HepG2 (cell line): ENCODE data around the gene CHRM5. TPM values are rescaled to one million over a fixed set of nuclear protein-coding genes. Genes with fewer than 3 reads are reported as not detected.
A peak's percentile ranks its signal among the peaks of the same experiment; 100 is the strongest.

Experiments used
- ATAC-seq: fragments of 200-7000 bp; cut with Tn5 transposase; 3 replicates; pipeline ENCODE4 v1.9.1; 2020; ENCODE audit warnings: mild to moderate bottlenecking, moderate library complexity
- BruUV-seq: library from RNA; stranded (reverse); fragments of 400-500 nt; replicated peaks from 2 replicates; lab custom pipeline; 2021; lab: Mats Ljungman, UMichigan
- CTCF ChIA-PET: fragments of 300-600 bp; formaldehyde crosslinking; extraction: SDS; loops from one replicate; lab custom pipeline; 2021; ENCODE audit warnings: low total read pairs, inconsistent platforms, low intra/inter-chr PET ratio; lab: Yijun Ruan, JAX
- POLR2A ChIA-PET: fragments of 350-600 bp; sonication (Branson Sonifier 250); formaldehyde crosslinking; loops from one replicate; lab custom pipeline; 2020; ENCODE audit warnings: antibody characterized with exemption, inconsistent platforms; lab: Yijun Ruan, JAX
- DNase-seq: peaks from one replicate; pipeline ENCODE4 v3.0.0-alpha.2; 2015; ENCODE audit warnings: low spot score
- FAIRE-seq: peaks from 3 replicates; lab custom pipeline; 2011; peaks lifted over from hg19 to GRCh38; lab: Jason Lieb, UNC
- H2AFZ ChIP-seq: one replicate; pipeline ENCODE4 v1.6.1; 2011; ENCODE audit warnings: low read length, inconsistent platforms
- H3K27ac ChIP-seq: fragments of 300-600 bp; 3 replicates; pipeline ENCODE4 v1.8.0; 2011; ENCODE audit warnings: mixed run types, mild to moderate bottlenecking, mixed read lengths, low read length, inconsistent platforms; ENCODE audit not compliant: insufficient read depth; ENCODE audit errors: extremely low read length
- H3K27me3 ChIP-seq, 2 experiments: fragments of 200-600 bp in 1 of 2; 2 replicates in 1 of 2; 3 replicates in 1 of 2; pipeline versions ENCODE4 v1.6.0 to v1.8.0; 2011; ENCODE audit warnings: low read length in 2 of 2, mild to moderate bottlenecking in 2 of 2, moderate library complexity in 2 of 2, inconsistent platforms in 1 of 2; ENCODE audit not compliant: insufficient read depth in 2 of 2, control insufficient read depth in 1 of 2
- H3K36me3 ChIP-seq, 2 experiments: fragments of 200-600 bp in 1 of 2; replicated peaks in 1 of 2; 2 replicates in 1 of 2; 3 replicates in 1 of 2; pipeline versions ENCODE4 v1.5.1 to v1.8.0; 2011; ENCODE audit warnings: low read length in 2 of 2, inconsistent platforms in 1 of 2; ENCODE audit not compliant: insufficient read depth in 2 of 2, control insufficient read depth in 1 of 2
- H3K4me1 ChIP-seq: 2 replicates; pipeline ENCODE4 v1.5.1; 2012; ENCODE audit warnings: low read length, inconsistent platforms; ENCODE audit not compliant: insufficient read depth
- H3K4me2 ChIP-seq: 2 replicates; pipeline ENCODE4 v1.6.0; 2011; ENCODE audit warnings: low read depth, low read length, inconsistent platforms
- H3K4me3 ChIP-seq, 3 experiments: fragments of 200-600 bp in 1 of 3; sonication (generic), shearing (Covaris generic) in 1 of 3; replicated peaks in 1 of 3; 2 replicates each; pipeline ENCODE4 v1.5.1; 2011 to 2016; ENCODE audit warnings: low read length in 3 of 3, inconsistent platforms in 2 of 3, low read depth in 2 of 3, mild to moderate bottlenecking in 2 of 3, control low read depth in 1 of 3, mixed read lengths in 1 of 3; ENCODE audit not compliant: insufficient read depth in 1 of 3
- H3K79me2 ChIP-seq: one replicate; pipeline ENCODE4 v1.6.1; 2011; ENCODE audit warnings: low read length, inconsistent platforms; ENCODE audit not compliant: insufficient read depth
- H3K9ac ChIP-seq: 2 replicates; pipeline ENCODE4 v1.6.0; 2011; ENCODE audit warnings: mild to moderate bottlenecking, low read depth, low read length, inconsistent platforms; ENCODE audit not compliant: insufficient read depth
- H3K9me3 ChIP-seq: 2 replicates; pipeline ENCODE4 v1.5.1; 2012; ENCODE audit warnings: mild to moderate bottlenecking, low read length
- H4K20me1 ChIP-seq: 2 replicates; pipeline ENCODE4 v1.6.0; 2011; ENCODE audit warnings: inconsistent platforms, mild to moderate bottlenecking, low read length, moderate library complexity; ENCODE audit not compliant: insufficient read depth
- ARID5B ChIP-seq: IDR thresholded peaks from 2 replicates; pipeline ENCODE4 v1.4.0; 2020; ENCODE audit warnings: mild to moderate bottlenecking, missing genetic modification reagents
- BHLHE40 ChIP-seq: IDR thresholded peaks from 2 replicates; pipeline ENCODE4 v1.6.1; 2011; ENCODE audit warnings: low read length, improper control_type of control experiment
- CHD4 ChIP-seq: fragments of 200-600 bp; sonication (generic); IDR thresholded peaks from 2 replicates; pipeline ENCODE4 v1.7.0; 2017; ENCODE audit warnings: mild to moderate bottlenecking, low read length, borderline replicate concordance
- CREB3 ChIP-seq: sonication (generic); formaldehyde crosslinking; IDR thresholded peaks from 2 replicates; pipeline ENCODE4 v1.5.0; 2020; ENCODE audit warnings: missing genetic modification reagents
- ERF ChIP-seq: IDR thresholded peaks from 2 replicates; pipeline ENCODE4 v1.6.1; 2018; ENCODE audit warnings: missing biosample characterization, missing genetic modification reagents
- IKZF1 ChIP-seq: fragments of 450-650 bp; IDR thresholded peaks from 2 replicates; pipeline ENCODE4 v1.7.1; 2016
- IKZF5 ChIP-seq: IDR thresholded peaks from 2 replicates; pipeline ENCODE4 v1.6.1; 2018; ENCODE audit warnings: missing genetic modification reagents, mild to moderate bottlenecking, missing compliant biosample characterization
- JARID2 ChIP-seq: sonication (generic); formaldehyde crosslinking; IDR thresholded peaks from 2 replicates; pipeline ENCODE4 v1.8.1; 2023; ENCODE audit warnings: missing genetic modification reagents, inconsistent platforms; ENCODE audit not compliant: insufficient replicate concordance
- NRL ChIP-seq: sonication (generic); formaldehyde crosslinking; IDR thresholded peaks from 2 replicates; pipeline ENCODE4 v1.5.0; 2020; ENCODE audit warnings: missing genetic modification reagents, mild to moderate bottlenecking, moderate library complexity, borderline replicate concordance
- RORA ChIP-seq: sonication (generic); formaldehyde crosslinking; IDR thresholded peaks from 2 replicates; pipeline ENCODE4 v1.5.0; 2020; ENCODE audit warnings: mild to moderate bottlenecking, missing genetic modification reagents, moderate library complexity
- TGIF2 ChIP-seq: IDR thresholded peaks from 2 replicates; pipeline ENCODE4 v1.6.1; 2016; ENCODE audit warnings: control low read depth, missing compliant biosample characterization
- ZBTB33 ChIP-seq: sonication (generic); formaldehyde crosslinking; IDR thresholded peaks from 2 replicates; pipeline ENCODE4 v1.4.0; 2020; ENCODE audit warnings: missing genetic modification reagents
- ZBTB43 ChIP-seq: sonication (generic); formaldehyde crosslinking; conservative IDR thresholded peaks from 2 replicates; pipeline ENCODE4 v1.4.0; 2020; ENCODE audit warnings: missing genetic modification reagents
- ZNF343 ChIP-seq: sonication (generic); formaldehyde crosslinking; IDR thresholded peaks from 2 replicates; pipeline ENCODE4 v1.4.0; 2020; ENCODE audit warnings: mild to moderate bottlenecking, missing genetic modification reagents
- ZNF572 ChIP-seq: sonication (generic); formaldehyde crosslinking; IDR thresholded peaks from 2 replicates; pipeline ENCODE4 v1.5.1; 2020; ENCODE audit warnings: mild to moderate bottlenecking, missing genetic modification reagents
- WGBS: methylation state at CpG from one replicate; pipeline ENCODE4 v1.1.6; 2017; ENCODE audit warnings: low lambda C conversion rate; 5-methylcytosine and 5-hydroxymethylcytosine counted together
- in situ Hi-C: cut with HindIII; loops from 2 replicates; pipeline ENCODE4 v1.10.0; 2017; ENCODE audit warnings: low pct_unique_long_range_greater_than_20kb; ENCODE audit not compliant: extremely low pct_ligation_motif_present
- intact Hi-C: fragments of 100-400 bp; cut with micrococcal nuclease; formaldehyde crosslinking; loops from one replicate; pipeline ENCODE4 v1.10.0; 2022; ENCODE audit not compliant: unreplicated experiment
- polyA plus RNA-seq, 8 experiments: library from polyadenylated mRNA; depleted of rRNA in 3 of 8; stranded (reverse) in 7 of 8; unstranded in 1 of 8; fragments of >200 nt; fragmentation: Illumina TruSeq in 4 of 8; extraction: Trizol in 4 of 8; gene quantifications; 2 replicates each; pipeline versions ENCODE4 v1.2.1 to v1.2.3, GENCODE V29; 2011 to 2016; ENCODE audit warnings: low read depth in 4 of 8, missing spikeins in 1 of 8, mixed read lengths in 1 of 8; ENCODE audit not compliant: insufficient read depth in 1 of 8
- total RNA-seq, 5 experiments: library from RNA; depleted of rRNA; stranded (reverse); fragments of >200 nt; fragmentation: Illumina TruSeq; extraction: Trizol; gene quantifications; 2 replicates each; pipeline ENCODE4 v1.2.3, GENCODE V29; 2016; ENCODE audit warnings: low read depth in 1 of 5

The CHRM5 gene
- total and polyA plus RNA-seq, 2 of the 13 experiments (the other 11 are each of a cell fraction or from before 2014, with no cell fraction given): not detected

- TF ChIP-seq ZBTB43 (CRISPR knock-in tag) (no peak), NRL (no peak)
Measured at GRCh38 chr15:33987444-33987843, 19.1 kb downstream of the CHRM5 start (continued).

- ATAC-seq (peak; percentile 69), DNase-seq (peak; percentile 41), FAIRE-seq (peak; percentile 15)
- Histone ChIP-seq H3K4me3 (no peak overlapping the region), H3K27me3 (no peaks in the 10 kb centered on the region), H3K9me3 (no peaks in the 10 kb centered on the region), H3K4me2 (no peak overlapping the region), H3K27ac (no peak overlapping the region), H2AFZ (no peak overlapping the region), H3K36me3 (no peaks in the 10 kb centered on the region), H4K20me1 (no peaks in the 10 kb centered on the region), H3K79me2 (no peaks in the 10 kb centered on the region), H3K9ac (no peak overlapping the region), H3K4me1 (peaks cover 29% of the 10 kb centered on the region)
- POLR2A ChIA-PET: no interaction called here
- in situ Hi-C loops (loop anchor here (25.0 kb wide), 1 partner anchor 751 kb away; no protein-coding TSS in a partner anchor), intact Hi-C loops (no loop called here)
- no TSS peak for BruUV-seq
- WGBS: 45% methylated on average over 4 of the region's 4 CpGs
- CTCF ChIA-PET: no interaction called here
- TF ChIP-seq ARID5B (CRISPR knock-in tag) (0 out of 2 replicates have a peak, but pooled peaks have one; percentile 34), ZNF343 (CRISPR knock-in tag) (no peak), ZBTB33 (CRISPR knock-in tag) (peak; percentile 91), CHD4 (no peak), JARID2 (CRISPR knock-in tag) (no peak), IKZF5 (no peak), RORA (no peak), IKZF1 (no peak), BHLHE40 (no peak), ZNF572 (no peak), TGIF2 (CRISPR knock-in tag) (no peak), CREB3 (no peak), ERF (CRISPR knock-in tag) (no peak)
Measured at GRCh38 chr15:33988384-33988783, 20.1 kb downstream of the CHRM5 start.
